Fibroblast of pulmonary artery (primary cell): ENCODE data around the gene ELOVL2.

Experiments
- DNase-seq: peaks from one replicate; pipeline ENCODE4 v3.0.0-alpha.2; 2010; ENCODE audit warnings: low read depth
- H3K4me3 ChIP-seq: replicated peaks from 2 replicates; pipeline ENCODE4 v1.5.1; 2011; ENCODE audit warnings: low read depth, mild to moderate bottlenecking, control low read depth, low read length, moderate library complexity
- TF ChIP-seq, protein P1 (sequence below): IDR thresholded peaks from 2 replicates; pipeline ENCODE4 v1.5.1; 2011; ENCODE audit warnings: mild to moderate bottlenecking, control low read depth, low read length, inconsistent platforms; ENCODE audit errors: missing control alignments

The ELOVL2 gene

GRCh38 chr6:11023032-11023431 lies 21.1 kb downstream of the ELOVL2 start:
- H3K4me3 ChIP-seq, result no peak overlapping the region
- TF ChIP-seq, protein P1, sequence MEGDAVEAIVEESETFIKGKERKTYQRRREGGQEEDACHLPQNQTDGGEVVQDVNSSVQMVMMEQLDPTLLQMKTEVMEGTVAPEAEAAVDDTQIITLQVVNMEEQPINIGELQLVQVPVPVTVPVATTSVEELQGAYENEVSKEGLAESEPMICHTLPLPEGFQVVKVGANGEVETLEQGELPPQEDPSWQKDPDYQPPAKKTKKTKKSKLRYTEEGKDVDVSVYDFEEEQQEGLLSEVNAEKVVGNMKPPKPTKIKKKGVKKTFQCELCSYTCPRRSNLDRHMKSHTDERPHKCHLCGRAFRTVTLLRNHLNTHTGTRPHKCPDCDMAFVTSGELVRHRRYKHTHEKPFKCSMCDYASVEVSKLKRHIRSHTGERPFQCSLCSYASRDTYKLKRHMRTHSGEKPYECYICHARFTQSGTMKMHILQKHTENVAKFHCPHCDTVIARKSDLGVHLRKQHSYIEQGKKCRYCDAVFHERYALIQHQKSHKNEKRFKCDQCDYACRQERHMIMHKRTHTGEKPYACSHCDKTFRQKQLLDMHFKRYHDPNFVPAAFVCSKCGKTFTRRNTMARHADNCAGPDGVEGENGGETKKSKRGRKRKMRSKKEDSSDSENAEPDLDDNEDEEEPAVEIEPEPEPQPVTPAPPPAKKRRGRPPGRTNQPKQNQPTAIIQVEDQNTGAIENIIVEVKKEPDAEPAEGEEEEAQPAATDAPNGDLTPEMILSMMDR, result no peak
- DNase-seq, result peak; percentile 65

GRCh38 chr6:11021714-11022113 lies 22.4 kb downstream of the ELOVL2 start:
- TF ChIP-seq, protein P1, result no peak
- no peak for DNase-seq
- H3K4me3 ChIP-seq, result no peak overlapping the region

GRCh38 chr6:11021003-11021402 lies 23.1 kb downstream of the ELOVL2 start:
- H3K4me3 ChIP-seq, result no peak overlapping the region
- DNase-seq, result no peak
- TF ChIP-seq, protein P1, result no peak

GRCh38 chr6:11018225-11018624 lies 25.9 kb downstream of the ELOVL2 start:
- TF ChIP-seq, protein P1, result no peak
- H3K4me3 ChIP-seq, result no peak overlapping the region
- no peak for DNase-seq

GRCh38 chr6:11017090-11017489 lies 27.0 kb downstream of the ELOVL2 start:
- TF ChIP-seq, protein P1, result no peak
- no peak for DNase-seq
- H3K4me3 ChIP-seq, result no peak overlapping the region

GRCh38 chr6:11016452-11016851 lies 27.7 kb downstream of the ELOVL2 start:
- no peak for DNase-seq
- TF ChIP-seq, protein P1, result no peak
- H3K4me3 ChIP-seq, result no peak overlapping the region

GRCh38 chr6:11015102-11015501 lies 29.0 kb downstream of the ELOVL2 start:
- H3K4me3 ChIP-seq, result no peak overlapping the region
- no peak for DNase-seq
- TF ChIP-seq, protein P1, result no peak
